Activated gamma-delta T cell treated with anti-CD3 and anti-CD28 coated beads, Interleukin-2, amount 50 U/mL, for 16 hours (primary cell): Measurements from ENCODE around the gene DTL.

Source experiments
- DNase-seq: peaks from one replicate; pipeline ENCODE4 v3.0.0-alpha.2; 2020; ENCODE audit warnings: low read depth

Gene DTL

DNA sequence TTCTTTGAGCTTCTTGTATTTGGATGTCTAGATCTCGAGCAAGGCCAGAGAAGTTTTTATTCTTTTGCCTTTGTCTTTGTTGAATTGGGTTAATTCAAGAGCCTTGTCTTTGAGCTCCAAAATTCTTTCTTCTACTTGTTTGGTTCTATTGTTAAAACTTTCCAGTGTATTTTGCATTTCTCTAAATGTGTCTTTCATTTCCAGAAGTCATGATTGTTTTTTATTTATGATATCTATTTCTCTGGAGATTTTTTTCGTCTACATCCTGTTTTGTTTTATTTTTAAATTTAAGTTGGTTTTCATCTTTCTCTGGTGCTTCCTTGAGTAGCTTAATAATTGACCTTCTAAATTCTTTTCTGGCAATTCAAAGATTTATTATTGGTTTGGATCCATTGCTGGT is 61.8 kb downstream of the DTL start:
- DNase-seq, result no peak

DNA sequence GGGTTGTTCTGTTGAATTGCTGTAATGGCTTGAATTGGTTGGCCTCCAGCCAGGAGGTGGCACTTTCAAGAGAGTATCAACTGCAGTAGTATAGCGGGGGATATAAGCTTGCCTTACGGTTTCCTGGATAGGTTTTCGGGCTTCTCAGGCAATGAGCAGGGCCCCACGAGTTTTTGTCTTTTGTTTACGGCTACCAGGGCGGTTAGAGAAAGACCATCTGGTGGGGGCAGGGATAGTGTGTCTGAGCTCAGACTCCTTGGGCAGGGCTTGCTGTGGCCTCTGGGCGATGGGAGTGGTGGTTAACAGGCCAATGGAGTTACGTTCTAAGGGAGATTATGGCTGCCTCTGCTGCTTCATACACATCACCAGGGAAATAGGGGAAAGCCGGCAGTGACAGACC is 62.8 kb downstream of the DTL start:
- DNase-seq, result no peak

DNA sequence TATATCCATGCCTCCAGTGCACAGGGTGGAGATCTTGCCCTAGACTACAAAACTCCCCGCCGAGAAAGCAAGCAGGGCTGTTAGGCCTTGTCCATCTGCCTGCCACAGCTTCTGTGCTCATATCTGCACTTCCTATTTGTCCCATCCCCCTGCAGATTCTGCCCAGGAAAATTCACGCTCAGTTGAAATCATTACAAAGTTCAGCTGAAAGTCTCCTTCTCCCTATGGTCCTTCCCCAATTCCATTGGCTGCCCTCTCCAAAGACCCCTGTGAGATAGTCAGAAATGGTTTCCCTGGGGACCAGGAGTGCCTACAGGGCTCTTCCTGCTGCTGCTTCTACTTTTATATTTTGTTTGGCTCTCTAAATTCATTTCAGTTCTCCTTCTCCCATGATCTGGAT is 63.2 kb downstream of the DTL start:
- no peak for DNase-seq

DNA sequence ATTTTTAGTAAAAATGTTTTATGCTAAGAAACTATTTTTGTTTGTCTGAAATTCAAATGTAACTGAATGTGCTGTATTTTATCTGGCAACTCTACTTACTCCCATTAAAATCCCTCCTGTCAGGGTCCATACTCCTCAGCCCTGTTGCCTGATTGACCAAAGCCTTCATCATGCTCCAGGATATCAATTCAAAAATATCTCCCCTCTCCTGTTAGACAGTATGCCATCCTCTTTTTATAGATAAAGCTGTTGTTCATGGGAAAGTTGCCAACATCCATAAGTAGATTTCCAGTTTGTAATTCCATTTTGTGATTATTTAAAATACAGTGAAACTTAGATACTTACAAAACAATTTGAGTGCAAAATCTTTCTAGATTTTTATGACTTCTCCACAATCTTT is 65.7 kb downstream of the DTL start:
- no peak for DNase-seq

DNA sequence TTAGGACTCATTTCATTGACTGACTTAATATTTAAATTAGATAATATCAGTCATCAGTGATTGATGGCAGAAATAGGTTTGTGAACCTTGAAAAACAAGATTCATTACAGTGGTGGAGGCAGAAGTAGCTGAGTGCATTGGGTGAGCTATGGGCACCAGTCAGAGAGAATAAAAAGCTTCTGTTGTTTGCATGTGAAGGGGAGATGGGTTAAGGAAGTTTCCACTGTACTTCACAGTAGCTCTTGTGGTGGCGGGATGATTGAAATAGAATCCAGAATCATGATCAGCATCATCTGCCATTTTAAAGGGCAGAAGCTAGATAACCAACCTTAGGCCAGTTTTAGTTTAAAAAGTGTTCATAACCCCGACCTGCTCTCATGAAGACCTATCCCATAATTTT is 66.2 kb downstream of the DTL start:
- DNase-seq, result no peak

DNA sequence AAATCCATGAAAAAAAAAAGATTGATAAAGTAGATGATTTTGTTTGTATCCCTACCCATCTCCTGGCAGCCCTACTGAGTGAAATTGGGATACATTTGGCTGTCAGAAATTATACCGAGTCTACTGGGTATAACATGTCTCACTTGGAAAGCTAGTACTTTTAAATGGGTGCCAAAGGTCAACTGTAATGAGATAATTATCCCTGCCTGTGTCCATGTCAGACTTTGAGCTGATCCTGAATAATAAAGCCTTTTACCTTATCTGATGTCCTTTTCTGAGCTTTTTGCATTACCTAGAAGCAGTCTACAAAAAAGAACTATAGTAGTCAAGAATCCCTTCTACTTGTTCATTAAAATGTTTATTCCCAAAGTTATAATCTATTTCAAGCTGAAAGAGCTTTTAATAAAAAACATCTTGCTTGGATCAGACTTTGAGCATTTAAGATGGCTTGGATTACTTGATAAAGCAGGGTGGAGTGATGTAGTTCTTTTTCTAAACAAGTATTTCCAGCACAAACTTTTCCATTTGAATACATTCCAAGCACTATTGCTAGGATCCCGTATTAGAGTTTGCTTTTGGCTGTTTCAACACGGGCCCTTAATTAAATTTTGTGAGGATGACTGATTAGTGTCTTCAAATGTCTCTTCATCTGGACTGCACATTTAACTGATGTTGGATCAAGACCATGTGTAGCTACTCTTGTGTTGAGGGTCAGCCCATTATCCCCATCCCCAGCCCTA is 69.2 kb downstream of the DTL start:
- no peak for DNase-seq

DNA sequence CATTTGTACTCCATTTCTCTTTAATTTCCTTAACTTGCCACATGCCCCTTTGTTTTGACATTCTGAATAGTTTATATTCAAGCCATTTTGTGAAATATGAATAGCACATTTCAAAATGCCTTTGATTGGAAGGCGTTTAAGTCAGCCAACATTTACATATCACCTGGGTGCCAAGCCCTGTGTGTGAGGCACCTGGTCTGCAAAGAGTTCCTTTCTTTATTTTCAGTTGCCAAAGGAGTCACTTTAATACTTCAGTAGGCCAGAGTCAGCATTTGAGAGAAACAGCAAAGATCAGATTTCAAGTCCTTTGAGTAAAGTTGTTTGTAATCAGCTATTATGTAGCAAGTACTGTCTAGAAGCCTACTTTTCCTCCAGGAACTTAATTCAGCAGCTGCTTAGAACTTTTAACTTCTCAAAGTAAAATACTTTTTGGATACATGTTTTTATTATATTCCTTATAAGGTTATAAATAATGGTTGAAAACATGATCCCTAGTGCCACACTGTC is 70.8 kb downstream of the DTL start:
- DNase-seq, result no peak

DNA sequence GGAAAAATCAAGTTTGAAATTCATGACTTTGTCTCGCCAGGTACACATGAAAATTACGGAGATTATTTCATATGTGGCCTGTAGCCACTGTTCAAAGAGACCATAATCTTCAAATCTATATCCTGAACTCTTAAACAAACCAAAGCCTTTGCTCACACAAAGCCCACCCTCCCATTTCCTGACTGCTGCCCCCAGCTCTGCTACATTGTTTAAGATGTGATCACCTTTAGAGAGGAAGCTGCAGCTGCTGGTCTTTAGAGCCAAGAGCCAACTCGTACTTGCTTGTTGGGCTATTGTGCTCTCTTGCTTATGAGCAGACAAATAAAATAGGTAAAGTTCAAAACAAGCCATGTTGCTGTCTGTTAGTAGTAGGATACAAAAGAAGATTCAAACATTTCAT is 71.9 kb downstream of the DTL start:
- DNase-seq, result no peak

DNA sequence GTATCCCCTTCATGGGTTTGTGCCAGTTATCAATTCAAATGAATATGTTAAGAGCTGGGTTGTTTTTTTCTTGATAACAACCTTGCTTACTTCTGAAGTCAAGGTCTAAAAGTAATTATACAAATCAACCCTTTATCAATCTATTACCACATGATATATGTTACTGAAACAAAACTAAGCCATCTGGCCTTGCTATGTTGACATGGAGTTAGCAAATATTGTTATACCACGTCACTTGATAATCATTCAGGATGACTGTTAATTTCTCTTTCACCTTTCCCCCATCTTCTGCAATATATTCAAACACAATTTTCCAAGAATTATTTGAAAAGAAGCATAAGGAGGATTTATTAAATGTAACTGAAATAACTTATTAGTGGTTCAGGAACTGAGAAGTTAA is 72.6 kb downstream of the DTL start:
- no peak for DNase-seq

DNA sequence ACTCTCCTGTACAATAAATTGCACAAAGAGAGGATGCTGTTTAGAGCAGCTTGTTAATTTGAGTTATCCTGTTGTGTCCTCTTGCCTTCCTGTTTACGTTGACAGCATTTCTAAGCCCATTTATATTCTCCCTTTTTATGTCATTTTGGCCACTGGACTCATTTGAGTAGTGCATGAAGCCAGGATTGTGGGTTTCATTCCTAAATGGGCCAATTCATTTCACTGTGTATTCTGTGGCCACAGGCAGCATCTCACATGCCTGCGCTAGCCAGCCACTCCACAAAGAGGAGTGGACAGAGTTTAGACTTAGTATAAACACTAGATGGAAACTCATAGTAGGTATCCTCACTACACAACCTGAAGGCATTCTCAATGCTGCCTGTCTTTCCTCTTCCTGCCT is 73.4 kb downstream of the DTL start:
- no peak for DNase-seq

DNA sequence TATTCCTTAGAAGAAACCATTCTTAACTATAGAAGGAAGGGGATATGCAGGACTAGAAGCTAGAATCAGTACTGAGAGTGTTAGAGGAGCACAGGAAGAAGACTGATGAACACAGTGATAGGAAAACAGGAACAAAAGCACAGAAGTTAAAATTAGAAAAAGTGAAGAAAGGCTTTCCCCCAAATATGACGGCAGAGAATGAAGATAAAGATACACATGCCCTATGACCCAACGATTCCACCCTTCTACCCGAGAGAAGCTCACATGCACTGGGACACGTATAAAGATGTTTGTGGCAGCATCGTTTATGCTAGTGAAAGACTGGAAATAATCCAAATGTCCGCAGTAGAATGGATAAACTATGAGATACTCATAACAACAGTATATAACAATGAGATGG is 74.2 kb downstream of the DTL start:
- DNase-seq, result no peak

DNA sequence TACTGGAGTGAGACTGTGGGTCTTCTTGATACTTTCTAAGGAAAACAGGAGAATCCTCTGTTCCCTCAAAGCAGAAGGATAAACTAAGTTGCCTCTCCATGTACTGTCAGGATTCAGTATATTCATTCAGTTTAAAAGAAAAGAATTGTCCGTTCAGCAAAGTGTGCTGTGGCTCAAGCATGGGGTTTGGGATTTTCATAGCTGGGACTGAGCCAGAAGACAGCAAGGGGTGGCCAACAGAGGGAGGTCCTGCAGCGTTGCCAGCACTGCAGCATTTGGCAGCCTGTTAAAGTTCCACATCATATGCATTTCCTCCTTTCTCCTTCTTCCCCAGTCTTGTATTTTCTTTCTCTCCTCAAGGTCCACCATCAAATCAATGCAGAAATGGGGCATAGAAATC is 75.1 kb downstream of the DTL start:
- DNase-seq, result no peak

DNA sequence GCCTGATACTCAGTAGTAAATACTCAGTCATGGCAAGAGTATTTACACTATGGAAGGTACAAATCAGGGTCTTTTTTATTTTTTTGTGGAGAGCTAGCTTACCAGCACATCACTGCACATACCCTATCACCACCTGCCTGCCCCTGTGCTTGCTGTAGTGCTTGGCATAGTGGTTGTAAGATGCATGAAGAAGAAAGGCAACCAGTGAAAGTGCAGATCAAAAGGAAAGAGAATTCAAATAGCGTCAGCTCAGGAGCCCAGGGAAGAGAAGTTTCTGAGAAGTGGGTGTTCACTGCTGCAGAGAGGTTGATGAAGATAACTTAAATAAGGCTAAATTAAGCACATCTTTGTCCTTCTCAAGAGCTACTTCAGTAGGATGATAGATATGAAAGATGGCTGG is 76.0 kb downstream of the DTL start:
- DNase-seq, result no peak

DNA sequence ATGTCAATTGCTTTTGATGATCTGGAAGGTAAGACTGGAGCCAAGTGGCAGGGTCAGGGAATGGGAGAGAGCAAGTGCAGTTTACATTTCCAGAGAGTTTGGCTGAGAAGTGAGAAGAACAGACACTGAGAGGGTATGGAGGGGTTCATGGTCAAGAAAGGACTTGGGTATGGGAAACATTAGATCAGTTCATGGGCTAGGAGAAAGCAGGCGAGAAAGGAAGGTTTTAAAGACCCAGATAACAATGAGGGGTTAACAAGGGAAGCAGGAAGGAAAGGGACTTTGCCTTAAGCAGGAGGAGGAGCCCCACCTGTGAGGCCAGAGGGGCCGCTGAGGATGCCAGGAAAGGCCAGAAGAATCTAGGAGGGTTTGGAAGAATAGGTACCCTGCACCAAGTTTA is 78.2 kb downstream of the DTL start:
- DNase-seq, result no peak

DNA sequence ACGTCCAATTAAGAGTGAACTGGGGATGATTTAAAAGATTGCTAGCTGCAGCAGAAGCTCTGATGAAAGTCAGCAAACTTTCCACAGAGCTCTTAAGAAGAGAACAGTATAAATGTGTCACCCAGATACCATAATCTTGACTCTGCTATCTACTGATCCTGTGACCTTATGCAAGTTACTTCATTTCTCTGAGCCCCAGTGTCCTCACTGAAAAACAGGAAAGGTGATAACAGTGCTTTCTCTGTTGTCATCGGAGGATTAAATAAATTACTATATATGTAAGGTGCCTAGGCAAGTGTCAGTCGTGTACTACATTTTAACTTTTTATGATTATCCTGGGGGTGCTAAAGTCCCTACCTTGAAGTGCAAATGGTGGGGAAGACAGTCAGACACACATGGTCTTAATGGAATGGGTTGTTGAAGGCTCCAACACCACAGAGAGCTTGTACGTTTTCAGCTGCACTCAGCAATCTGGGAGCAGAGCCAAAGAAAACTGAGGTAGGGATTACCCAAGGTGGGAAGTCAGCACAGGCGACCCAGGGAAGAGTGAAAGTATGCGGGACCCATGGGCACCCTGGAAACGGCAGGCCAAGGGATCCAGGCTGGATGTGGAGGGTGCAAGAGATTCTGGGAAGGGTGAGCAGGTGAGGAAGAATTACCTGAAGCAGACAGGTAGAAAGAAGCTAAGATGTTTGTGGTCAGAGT is 82.8 kb downstream of the DTL start:
- DNase-seq, result no peak

DNA sequence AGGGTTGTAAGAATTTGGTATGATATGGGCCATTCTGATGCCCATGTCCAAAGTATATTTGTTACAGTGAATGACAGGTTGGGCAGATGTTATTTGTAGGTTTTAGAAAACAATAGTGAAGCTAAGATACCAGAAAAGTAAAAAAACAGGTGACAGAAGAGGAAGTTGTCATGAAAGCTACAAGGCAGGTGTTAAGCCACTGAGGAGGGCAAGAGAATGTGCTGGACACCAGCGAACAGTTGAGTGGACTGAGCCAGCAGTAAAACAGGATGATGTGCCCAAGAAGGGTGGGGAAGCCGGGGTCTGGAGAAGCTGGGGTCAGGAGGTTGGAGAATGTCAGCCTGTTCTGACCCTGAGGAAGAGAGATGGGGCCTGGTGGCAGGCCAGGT is 83.3 kb downstream of the DTL start:
- no peak for DNase-seq

DNA sequence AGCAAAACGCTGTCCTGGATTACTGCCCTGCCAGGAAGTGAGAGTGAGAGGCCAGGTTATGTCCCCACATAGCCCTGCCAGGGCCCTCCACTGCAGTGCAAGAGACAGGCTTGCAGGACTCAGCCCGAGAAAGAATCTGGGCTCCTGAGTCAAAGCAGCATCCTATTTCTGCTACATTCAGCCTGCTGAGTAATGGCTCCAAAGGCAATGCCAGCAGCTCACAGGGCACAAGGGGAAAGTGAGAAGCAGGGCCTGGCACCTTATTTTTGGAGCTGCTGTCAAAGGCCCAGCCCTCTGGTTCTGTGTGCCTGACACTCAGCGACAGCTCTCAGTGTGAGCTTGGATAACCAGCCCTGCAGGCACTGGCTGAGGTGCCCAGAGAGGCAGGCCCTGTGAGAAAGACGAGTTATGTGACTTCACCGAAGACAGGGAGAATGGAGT is 83.9 kb downstream of the DTL start:
- DNase-seq, result no peak

DNA sequence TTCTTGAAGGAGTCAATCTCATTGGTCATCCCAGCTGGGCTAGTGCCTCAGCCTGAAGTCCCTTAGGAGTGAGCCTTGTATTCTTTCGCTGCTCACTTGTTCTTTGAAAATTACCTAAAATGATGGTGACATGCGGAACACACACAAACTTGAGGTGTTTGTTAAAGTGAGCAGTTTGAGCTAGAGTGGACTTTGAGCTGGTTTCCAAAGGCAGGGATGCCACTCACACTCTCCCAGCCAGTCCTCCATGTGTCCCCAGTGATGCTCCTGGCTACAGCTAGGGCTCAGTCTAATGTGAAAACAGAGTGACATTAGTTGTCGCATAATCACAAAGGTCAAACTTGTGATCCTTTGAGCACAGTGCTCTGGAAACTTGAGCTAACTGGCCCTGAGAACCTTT is 84.3 kb downstream of the DTL start:
- DNase-seq, result no peak

DNA sequence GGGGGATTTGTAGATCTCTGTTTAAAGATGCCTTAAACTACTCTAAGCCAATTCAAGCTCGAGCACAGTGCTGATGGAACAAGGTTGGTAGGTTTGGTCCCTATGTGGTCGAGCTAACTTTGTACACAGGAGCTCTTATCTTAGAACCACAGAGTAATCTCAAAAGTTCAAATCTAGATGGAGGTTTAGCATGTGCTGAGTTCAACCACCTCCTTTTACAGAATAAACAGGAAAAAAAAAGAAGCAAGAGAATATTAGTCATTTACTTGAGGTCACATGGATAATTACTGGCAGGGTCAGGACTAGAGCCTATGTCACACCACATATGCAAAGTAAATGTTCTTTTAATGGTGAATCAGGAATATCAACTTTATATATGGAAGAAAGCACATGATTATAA is 86.2 kb downstream of the DTL start:
- no peak for DNase-seq

DNA sequence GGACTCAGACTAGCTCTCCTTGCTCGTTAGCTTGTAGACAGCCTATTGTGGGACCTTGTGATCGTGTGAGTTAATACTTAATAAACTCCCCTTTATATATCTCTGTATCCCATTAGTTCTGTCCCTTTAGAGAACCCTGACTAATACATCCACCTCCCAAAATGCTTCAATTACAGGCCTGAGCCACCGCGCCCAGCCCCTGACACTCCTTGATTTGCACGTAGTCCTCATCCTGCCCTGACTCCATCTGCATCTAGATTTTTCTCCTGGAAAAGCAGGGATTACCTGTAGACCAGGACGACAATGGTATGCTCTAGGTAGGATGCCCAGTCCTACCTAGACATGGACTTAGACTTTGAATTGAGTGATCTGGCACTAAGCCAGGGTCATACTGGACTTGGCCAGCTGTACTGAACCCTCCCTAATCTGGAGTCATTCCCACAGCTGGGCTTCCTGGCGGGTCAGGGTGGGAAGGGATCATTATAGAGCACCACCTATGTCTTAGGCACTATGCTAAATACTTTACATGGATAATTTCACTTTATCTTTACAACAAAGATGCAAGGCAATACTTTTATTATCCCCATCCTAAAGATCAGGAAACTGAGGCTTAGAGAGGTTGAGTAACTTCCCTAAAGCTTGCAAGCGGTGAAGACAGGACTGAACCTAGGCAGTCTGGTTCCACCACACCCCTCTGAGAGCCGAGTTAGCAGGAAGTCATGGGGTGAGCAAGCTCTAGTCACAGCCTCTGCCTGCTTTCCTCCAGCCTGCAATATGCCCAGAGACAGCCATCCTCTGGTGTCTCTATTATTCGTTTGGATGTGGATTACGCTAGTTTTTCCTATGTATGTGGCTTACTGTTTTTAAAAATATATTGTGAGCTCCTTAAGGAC is 89.4 kb downstream of the DTL start:
- no peak for DNase-seq

DNA sequence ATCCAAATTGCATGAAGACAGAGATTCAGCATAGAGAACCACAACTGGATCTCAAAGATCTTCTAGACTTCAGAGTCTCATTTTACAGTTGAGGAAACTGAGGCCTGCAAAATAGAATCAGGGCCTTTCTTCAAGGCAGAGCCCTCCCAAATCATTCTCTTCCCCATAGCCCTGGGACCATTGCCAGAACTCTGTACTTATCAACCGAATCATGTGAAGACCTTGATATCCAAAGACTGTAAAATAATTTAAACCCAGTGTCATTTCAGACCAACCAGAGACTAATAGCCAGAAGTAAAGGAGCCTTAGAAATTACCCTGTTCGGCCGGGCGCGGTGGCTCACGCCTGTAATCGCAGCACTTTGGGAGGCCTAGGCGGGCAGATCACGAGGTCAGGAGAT is 90.1 kb downstream of the DTL start:
- no peak for DNase-seq

DNA sequence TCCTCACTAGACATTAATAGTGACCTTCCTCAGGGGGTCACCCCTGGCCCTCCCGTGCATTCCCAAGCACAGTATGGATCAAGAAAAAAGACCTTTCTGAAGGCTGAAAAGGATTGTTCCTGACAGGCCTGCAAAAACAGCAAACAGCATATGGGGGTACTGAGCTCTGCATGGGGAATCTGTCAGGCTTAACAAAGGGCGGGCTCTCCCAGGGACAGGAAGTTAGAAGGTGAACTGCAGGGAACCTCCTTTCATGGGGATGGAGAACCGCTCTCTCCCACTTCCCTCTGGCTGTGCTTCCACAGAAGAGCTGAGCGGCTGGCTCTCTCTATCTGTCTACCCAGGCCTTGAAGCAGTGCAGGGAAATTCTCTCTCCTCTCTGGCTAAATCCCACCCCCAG is 91.7 kb downstream of the DTL start:
- no peak for DNase-seq

DNA sequence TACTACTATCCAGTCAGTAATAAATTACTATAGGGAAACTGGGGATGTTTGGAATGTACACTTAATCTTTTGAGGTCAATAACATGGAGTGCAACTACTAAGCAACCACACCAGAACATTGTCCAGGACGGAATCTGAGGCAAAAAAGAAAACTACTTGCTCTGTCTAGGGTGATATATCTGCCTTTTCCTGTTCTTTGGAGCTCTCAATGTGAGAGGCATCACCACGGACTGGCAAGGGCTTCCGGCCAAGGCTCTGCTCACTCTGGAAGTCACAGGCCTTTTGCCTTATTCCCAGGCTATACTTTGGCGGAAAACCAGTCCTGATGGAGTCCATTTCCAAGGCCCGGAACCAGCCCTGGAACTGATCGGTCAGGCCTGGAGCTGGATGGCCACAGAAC is 94.2 kb downstream of the DTL start:
- no peak for DNase-seq
